Measurements from ENCODE around the gene ANGPTL2. TPM values are rescaled to one million over a fixed set of nuclear protein-coding genes. Genes with fewer than 3 reads are reported as not detected.
A peak's percentile ranks its signal among the peaks of the same experiment; 100 is the strongest.

Gene ANGPTL2
- total and polyA plus RNA-seq, 3 experiments from 2014 or later: not detected

- Mint-ChIP-seq H3K36me3 (peaks cover 0 to 5% (median 3%) of the 10 kb centered on the region in 3 donors), H3K4me1 (peaks cover 25 to 26% (median 25%) of the 10 kb centered on the region in 3 donors), H3K27me3 (peaks cover 0 to 6% of the 10 kb centered on the region in 2 donors), H3K27ac (peak overlapping the region in 2 of 8 donors; percentile 11 to 51), H3K9me3 (no peaks in the 10 kb centered on the region), H3K4me3 (no peak overlapping the region)
- no peak overlapping the region for H3K4me3 ChIP-seq (ENCODE audit: low read length)
- H3K4me1 ChIP-seq (ENCODE audit: insufficient read depth, low read length): peaks cover 19% of the 10 kb centered on the region
- ChIA-PET POLR2A (no interaction called here), CTCF (no interaction called here)
- H3K27me3 ChIP-seq (ENCODE audit: insufficient read depth, low read length, poor library complexity, severe bottlenecking): no peaks in the 10 kb centered on the region
- DNase-seq: no peak
- H3K36me3 ChIP-seq (ENCODE audit: insufficient read depth, low read length): no peaks in the 10 kb centered on the region
- H3K27ac ChIP-seq (ENCODE audit: low read depth, low read length): no peak overlapping the region
- no peaks in the 10 kb centered on the region for H3K9me3 ChIP-seq (ENCODE audit: low read length)
Observed at GRCh38 chr9:127045148-127045547, 77.3 kb downstream of the ANGPTL2 start.

DNA sequence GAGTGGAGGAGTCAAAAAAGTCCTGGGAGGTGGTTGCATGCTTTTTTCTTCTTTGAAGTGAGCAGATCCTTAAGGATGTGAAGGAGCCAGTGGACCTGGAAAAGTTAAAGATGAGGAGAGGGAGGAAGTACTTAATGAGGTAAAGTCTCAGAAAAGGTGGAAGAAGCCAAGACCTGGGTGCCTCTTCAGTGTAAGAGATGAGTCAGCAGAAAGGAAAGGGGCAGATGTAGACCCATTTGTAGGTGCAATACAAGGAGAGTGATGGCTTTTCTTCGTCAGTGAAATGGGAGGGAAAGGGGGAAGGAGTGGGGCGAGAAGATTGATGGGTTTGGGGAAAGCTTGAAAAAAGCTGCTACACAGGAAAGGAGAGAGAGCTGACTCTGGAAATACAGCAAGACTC, 82.9 kb downstream of the ANGPTL2 start:
- Histone ChIP-seq H3K27ac (ENCODE audit: low read depth, low read length) (no peak overlapping the region), H3K4me1 (ENCODE audit: insufficient read depth, low read length) (no peaks in the 10 kb centered on the region), H3K27me3 (ENCODE audit: insufficient read depth, low read length, poor library complexity, severe bottlenecking) (no peaks in the 10 kb centered on the region), H3K9me3 (ENCODE audit: low read length) (no peaks in the 10 kb centered on the region), H3K36me3 (ENCODE audit: insufficient read depth, low read length) (no peaks in the 10 kb centered on the region), H3K4me3 (ENCODE audit: low read length) (no peak overlapping the region)
- no peaks in the 10 kb centered on the region for H3K4me1 Mint-ChIP-seq
- ChIA-PET POLR2A (no interaction called here), CTCF (no interaction called here)
- peaks cover 1 to 7% (median 5%) of the 10 kb centered on the region in 3 donors for H3K36me3 Mint-ChIP-seq
- H3K9me3 Mint-ChIP-seq: no peaks in the 10 kb centered on the region
- no peak overlapping the region for H3K27ac Mint-ChIP-seq
- H3K4me3 Mint-ChIP-seq: no peak overlapping the region
- peaks cover 0 to 6% of the 10 kb centered on the region in 2 donors for H3K27me3 Mint-ChIP-seq
- DNase-seq: no peak

GRCh38 chr9:127038531-127038930, 83.9 kb downstream of the ANGPTL2 start:
- H3K4me1 ChIP-seq (ENCODE audit: insufficient read depth, low read length): no peaks in the 10 kb centered on the region
- Mint-ChIP-seq H3K4me3 (no peak overlapping the region), H3K27ac (no peak overlapping the region), H3K9me3 (no peaks in the 10 kb centered on the region), H3K27me3 (peaks cover 0 to 6% of the 10 kb centered on the region in 2 donors), H3K36me3 (peaks cover 1 to 7% (median 5%) of the 10 kb centered on the region in 3 donors), H3K4me1 (no peaks in the 10 kb centered on the region)
- ChIA-PET POLR2A (no interaction called here), CTCF (no interaction called here)
- no peak overlapping the region for H3K4me3 ChIP-seq (ENCODE audit: low read length)
- H3K9me3 ChIP-seq (ENCODE audit: low read length): no peaks in the 10 kb centered on the region
- no peaks in the 10 kb centered on the region for H3K27me3 ChIP-seq (ENCODE audit: insufficient read depth, low read length, poor library complexity, severe bottlenecking)
- no peak overlapping the region for H3K27ac ChIP-seq (ENCODE audit: low read depth, low read length)
- DNase-seq: no peak
- H3K36me3 ChIP-seq (ENCODE audit: insufficient read depth, low read length): no peaks in the 10 kb centered on the region

Other genes with a start within 250 kb of the ANGPTL2 start
- 1 to 10 TPM; 1.6 to 2.4 TPM for gene RALGPS1, start 207.9 kb downstream of the ANGPTL2 start, total RNA-seq
- gene RALGPS1, start 207.9 kb downstream of the ANGPTL2 start, polyA plus RNA-seq: 3.2 TPM
- gene GARNL3, start 142.1 kb upstream of the ANGPTL2 start, total RNA-seq: 1 to 10 TPM; 2.5 to 3.5 TPM
- 0.25 TPM for gene GARNL3, start 142.1 kb upstream of the ANGPTL2 start, polyA plus RNA-seq